Measurements from ENCODE around the gene TET1.

GRCh38 chr10:68550747-68551411, 9.3 kb upstream of the TET1 start:
- peak; percentile 71 to 90 (median 80) for TF ChIP-seq CTCF (IDR thresholded peaks at IDR 0.05)
- TF ChIP-seq POLR2A (IDR thresholded peaks at IDR 0.05) = no peak
